Transverse colon (tissue), 4 donors: ENCODE measurements around the gene IMMP2L.

ENCODE experiments used
- CTCF ChIP-seq, 5 experiments: fragments of 200-600 bp in 3 of 5; fragments of 450-650 bp in 2 of 5; sonication (generic) in 3 of 5; IDR thresholded peaks; 1 replicate in 2 of 5; 2 replicates in 3 of 5; pipeline ENCODE4 v1.5.1; 2016 to 2017; ENCODE audit warnings: antibody characterized with exemption in 5 of 5, inconsistent platforms in 3 of 5, mild to moderate bottlenecking in 2 of 5, moderate library complexity in 1 of 5
- POLR2AphosphoS5 ChIP-seq, 3 donors: sonication (generic); formaldehyde crosslinking; IDR thresholded peaks; one replicate each; pipeline ENCODE4 v1.6.1; 2016; ENCODE audit warnings: antibody characterized with exemption in 3 of 3

GRCh38 chr7:111160297-111160696 lies 402.0 kb downstream of the IMMP2L start:
- TF ChIP-seq POLR2AphosphoS5 (IDR thresholded peaks at IDR 0.05) (no peak), CTCF (IDR thresholded peaks at IDR 0.05) (no peak)
